ENCODE measurements around the gene LRBA.
A peak's percentile ranks its signal among the peaks of the same experiment; 100 is the strongest.

The LRBA gene

DNA sequence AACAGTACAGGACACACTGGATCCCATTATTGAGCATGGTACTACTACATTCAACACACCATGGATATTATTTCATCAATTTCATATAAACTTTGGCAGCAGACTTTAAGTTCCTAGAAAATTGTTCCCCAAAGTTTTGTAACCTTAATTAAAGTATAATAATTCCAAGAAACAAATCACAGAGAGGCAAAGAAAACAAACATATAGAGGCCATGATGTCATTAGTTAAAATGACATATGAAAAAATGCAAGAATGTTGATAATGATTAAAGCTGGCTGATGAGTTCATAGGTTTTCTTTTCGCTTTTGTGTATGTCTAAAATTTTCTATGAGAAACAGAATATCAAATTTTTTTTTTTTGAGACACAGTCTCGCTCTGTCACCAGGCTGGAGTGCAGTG is 26.8 kb downstream of the LRBA start:
- TF ChIP-seq, protein P1, sequence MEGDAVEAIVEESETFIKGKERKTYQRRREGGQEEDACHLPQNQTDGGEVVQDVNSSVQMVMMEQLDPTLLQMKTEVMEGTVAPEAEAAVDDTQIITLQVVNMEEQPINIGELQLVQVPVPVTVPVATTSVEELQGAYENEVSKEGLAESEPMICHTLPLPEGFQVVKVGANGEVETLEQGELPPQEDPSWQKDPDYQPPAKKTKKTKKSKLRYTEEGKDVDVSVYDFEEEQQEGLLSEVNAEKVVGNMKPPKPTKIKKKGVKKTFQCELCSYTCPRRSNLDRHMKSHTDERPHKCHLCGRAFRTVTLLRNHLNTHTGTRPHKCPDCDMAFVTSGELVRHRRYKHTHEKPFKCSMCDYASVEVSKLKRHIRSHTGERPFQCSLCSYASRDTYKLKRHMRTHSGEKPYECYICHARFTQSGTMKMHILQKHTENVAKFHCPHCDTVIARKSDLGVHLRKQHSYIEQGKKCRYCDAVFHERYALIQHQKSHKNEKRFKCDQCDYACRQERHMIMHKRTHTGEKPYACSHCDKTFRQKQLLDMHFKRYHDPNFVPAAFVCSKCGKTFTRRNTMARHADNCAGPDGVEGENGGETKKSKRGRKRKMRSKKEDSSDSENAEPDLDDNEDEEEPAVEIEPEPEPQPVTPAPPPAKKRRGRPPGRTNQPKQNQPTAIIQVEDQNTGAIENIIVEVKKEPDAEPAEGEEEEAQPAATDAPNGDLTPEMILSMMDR (IDR thresholded peaks at IDR 0.05; ENCODE audit: control insufficient read depth, extremely low read depth, insufficient read depth): no peak
- no peak overlapping the region for H3K4me3 ChIP-seq (ENCODE audit: low read depth, low read length)
- no peak for DNase-seq (ENCODE audit: low read depth)

DNA sequence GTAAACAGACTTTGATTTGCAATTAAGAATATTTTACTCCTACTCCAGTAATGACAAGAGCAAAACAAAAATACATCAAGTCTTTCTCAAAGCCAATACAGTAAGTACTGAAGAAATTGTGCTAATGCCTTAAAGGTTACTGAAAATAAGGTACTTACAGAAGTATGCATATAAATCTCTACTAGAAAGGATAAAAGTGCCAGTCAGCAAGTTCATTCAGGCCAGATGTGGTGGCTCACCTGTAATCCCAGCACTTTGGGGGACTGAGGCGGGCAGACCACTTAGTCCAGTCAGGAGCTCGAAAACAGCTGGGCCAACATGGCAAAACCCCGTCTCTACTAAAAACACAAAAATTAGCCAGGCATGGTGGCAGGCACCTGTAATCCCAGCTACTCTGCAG is 27.9 kb downstream of the LRBA start:
- no peak overlapping the region for H3K4me3 ChIP-seq (ENCODE audit: low read depth, low read length)
- TF ChIP-seq, protein P1 (IDR thresholded peaks at IDR 0.05; ENCODE audit: control insufficient read depth, extremely low read depth, insufficient read depth): no peak
- DNase-seq (ENCODE audit: low read depth): no peak

- no peak for DNase-seq (ENCODE audit: low read depth)
- H3K4me3 ChIP-seq (ENCODE audit: low read depth, low read length): no peak overlapping the region
- TF ChIP-seq, protein P1 (IDR thresholded peaks at IDR 0.05; ENCODE audit: control insufficient read depth, extremely low read depth, insufficient read depth): no peak
These were observed 29.0 kb downstream of the LRBA start for GRCh38 chr4:150986085-150986484.

GRCh38 chr4:150983851-150984250 is 31.2 kb downstream of the LRBA start:
- TF ChIP-seq, protein P1 (IDR thresholded peaks at IDR 0.05; ENCODE audit: control insufficient read depth, extremely low read depth, insufficient read depth): no peak
- no peak for DNase-seq (ENCODE audit: low read depth)
- no peak overlapping the region for H3K4me3 ChIP-seq (ENCODE audit: low read depth, low read length)

GRCh38 chr4:150982557-150983233 is 32.4 kb downstream of the LRBA start:
- DNase-seq (ENCODE audit: low read depth): no peak
- no peak overlapping the region for H3K4me3 ChIP-seq (ENCODE audit: low read depth, low read length)
- TF ChIP-seq, protein P1 (IDR thresholded peaks at IDR 0.05; ENCODE audit: control insufficient read depth, extremely low read depth, insufficient read depth): no peak

GRCh38 chr4:150978738-150979575 is 36.1 kb downstream of the LRBA start:
- peak overlapping the region; percentile 40 for H3K4me3 ChIP-seq (ENCODE audit: low read depth, low read length)
- TF ChIP-seq, protein P1 (IDR thresholded peaks at IDR 0.05; ENCODE audit: control insufficient read depth, extremely low read depth, insufficient read depth): no peak
- peak; percentile 65 for DNase-seq (ENCODE audit: low read depth)
